Left lung (tissue), 10 donors: ENCODE measurements around the gene SLC2A10. TPM values are rescaled to one million over a fixed set of nuclear protein-coding genes. Genes with fewer than 3 reads are reported as not detected.
A peak's percentile ranks its signal among the peaks of the same experiment; 100 is the strongest.

Experiments
- ATAC-seq: fragments of 200-7000 bp; cut with Tn5 transposase; one replicate; pipeline ENCODE4 v1.9.1; 2020; ENCODE audit warnings: moderate library complexity
- DNase-seq, 4 donors: peaks; one replicate each; pipeline ENCODE4 v3.0.0-alpha.2; 2013 to 2020
- H3K27ac ChIP-seq, 2 donors: fragments of 200-600 bp; sonication (generic) in 1 of 2; one replicate each; pipeline versions ENCODE4 v1.5.0 to v1.8.0; 2020 to 2021
- H3K27me3 ChIP-seq, 2 donors: fragments of 200-600 bp; sonication (generic) in 1 of 2; one replicate each; pipeline versions ENCODE4 v1.5.0 to v1.8.0; 2020 to 2021
- H3K36me3 ChIP-seq, 2 donors: fragments of 200-600 bp; sonication (generic) in 1 of 2; one replicate each; pipeline versions ENCODE4 v1.5.0 to v1.8.0; 2020 to 2021
- H3K4me1 ChIP-seq, 2 donors: fragments of 200-600 bp; one replicate each; pipeline ENCODE4 v1.8.0; 2021
- H3K4me3 ChIP-seq, 2 donors: fragments of 200-600 bp; sonication (generic) in 1 of 2; one replicate each; pipeline versions ENCODE4 v1.5.0 to v1.8.0; 2020 to 2021; ENCODE audit warnings: mild to moderate bottlenecking in 1 of 2
- H3K9me3 ChIP-seq, 2 donors: fragments of 200-600 bp; sonication (generic) in 1 of 2; one replicate each; pipeline versions ENCODE4 v1.5.0 to v1.8.0; 2020 to 2021
- intact Hi-C, 2 donors: fragments of 100-400 bp; cut with DNase I; formaldehyde crosslinking; loops; one replicate each; pipeline versions ENCODE4 v1.11.2 to v1.14.2; 2022
- polyA plus RNA-seq, 6 donors: library from polyadenylated mRNA; unstranded; fragments of 120-200 nt; gene quantifications; one replicate each; pipeline ENCODE4 v1.2.1, GENCODE V29; 2013; ENCODE audit not compliant: insufficient read length in 6 of 6
- total RNA-seq, 2 donors: library from RNA; stranded (reverse); fragmentation: NEBNext Ultra II Directional; extraction: Animal tissue kit (Norgen Biotek cat#: 25700); gene quantifications; one replicate each; pipeline ENCODE4 v1.2.1, GENCODE V29; 2021
- TF ChIP-seq, protein P1 (sequence below), 2 donors: fragments of 200-600 bp; sonication (generic) in 1 of 2; IDR thresholded peaks; one replicate each; pipeline versions ENCODE4 v1.5.0 to v1.8.0; 2021; ENCODE audit warnings: antibody characterized with exemption in 2 of 2
- donor health status: DM: no; HTN: yes; CAD: no.
- donor health status: DM: no; HTN: no; CAD: no.

Gene SLC2A10
- total and polyA plus RNA-seq, 8 donors: 12.9 to 26.1 (median 21.0) TPM

DNA sequence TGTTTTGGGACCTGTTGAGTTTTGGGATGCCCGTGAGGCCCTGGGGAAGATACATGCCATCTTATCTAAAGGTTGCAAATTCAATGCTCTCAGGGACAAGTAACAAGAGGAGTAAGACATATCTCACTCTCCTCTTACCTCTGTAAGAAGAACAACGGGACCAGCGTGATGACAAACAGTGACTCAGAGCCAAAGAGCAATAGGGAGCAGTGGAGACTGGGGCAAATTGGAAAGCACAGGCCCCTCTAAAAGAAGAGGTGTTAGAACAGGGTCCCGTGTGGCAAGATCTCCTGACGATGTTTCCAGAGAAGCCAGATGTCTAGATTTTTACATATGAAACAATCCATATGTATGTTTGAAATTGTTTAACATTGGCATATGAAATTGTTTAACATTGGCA is 31.8 kb upstream of the SLC2A10 start:
- TF ChIP-seq, protein P1, sequence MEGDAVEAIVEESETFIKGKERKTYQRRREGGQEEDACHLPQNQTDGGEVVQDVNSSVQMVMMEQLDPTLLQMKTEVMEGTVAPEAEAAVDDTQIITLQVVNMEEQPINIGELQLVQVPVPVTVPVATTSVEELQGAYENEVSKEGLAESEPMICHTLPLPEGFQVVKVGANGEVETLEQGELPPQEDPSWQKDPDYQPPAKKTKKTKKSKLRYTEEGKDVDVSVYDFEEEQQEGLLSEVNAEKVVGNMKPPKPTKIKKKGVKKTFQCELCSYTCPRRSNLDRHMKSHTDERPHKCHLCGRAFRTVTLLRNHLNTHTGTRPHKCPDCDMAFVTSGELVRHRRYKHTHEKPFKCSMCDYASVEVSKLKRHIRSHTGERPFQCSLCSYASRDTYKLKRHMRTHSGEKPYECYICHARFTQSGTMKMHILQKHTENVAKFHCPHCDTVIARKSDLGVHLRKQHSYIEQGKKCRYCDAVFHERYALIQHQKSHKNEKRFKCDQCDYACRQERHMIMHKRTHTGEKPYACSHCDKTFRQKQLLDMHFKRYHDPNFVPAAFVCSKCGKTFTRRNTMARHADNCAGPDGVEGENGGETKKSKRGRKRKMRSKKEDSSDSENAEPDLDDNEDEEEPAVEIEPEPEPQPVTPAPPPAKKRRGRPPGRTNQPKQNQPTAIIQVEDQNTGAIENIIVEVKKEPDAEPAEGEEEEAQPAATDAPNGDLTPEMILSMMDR (IDR thresholded peaks at IDR 0.05): no peak
- Histone ChIP-seq H3K36me3 (peaks cover 0 to 9% of the 10 kb centered on the region in 2 donors), H3K27me3 (no peaks in the 10 kb centered on the region), H3K4me3 (no peak overlapping the region), H3K27ac (no peak overlapping the region), H3K9me3 (peaks cover 0 to 2% of the 10 kb centered on the region in 2 donors), H3K4me1 (no peaks in the 10 kb centered on the region)
- intact Hi-C loops: no loop called here
- no peak for ATAC-seq
- no peak for DNase-seq

- H3K27me3 ChIP-seq: no peaks in the 10 kb centered on the region
- no peak for DNase-seq
- TF ChIP-seq, protein P1 (IDR thresholded peaks at IDR 0.05): no peak
- no peaks in the 10 kb centered on the region for H3K9me3 ChIP-seq
- H3K4me3 ChIP-seq: no peak overlapping the region
- peaks cover 0 to 9% of the 10 kb centered on the region in 2 donors for H3K36me3 ChIP-seq
- peaks cover 0 to 7% of the 10 kb centered on the region in 2 donors for H3K4me1 ChIP-seq
- H3K27ac ChIP-seq: no peak overlapping the region
- intact Hi-C loops: no loop called here
- ATAC-seq: no peak
These were observed 30.9 kb upstream of the SLC2A10 start for GRCh38 chr20:46678516-46678915.

- Histone ChIP-seq H3K9me3 (no peaks in the 10 kb centered on the region), H3K27ac (no peak overlapping the region), H3K4me1 (peaks cover 0 to 16% of the 10 kb centered on the region in 2 donors), H3K27me3 (no peaks in the 10 kb centered on the region), H3K36me3 (peaks cover 0 to 12% of the 10 kb centered on the region in 2 donors), H3K4me3 (no peak overlapping the region)
- intact Hi-C loops: no loop called here
- TF ChIP-seq, protein P1 (IDR thresholded peaks at IDR 0.05): no peak
- no peak for DNase-seq
- no peak for ATAC-seq
These were observed 28.8 kb upstream of the SLC2A10 start for GRCh38 chr20:46680684-46681031.

DNA sequence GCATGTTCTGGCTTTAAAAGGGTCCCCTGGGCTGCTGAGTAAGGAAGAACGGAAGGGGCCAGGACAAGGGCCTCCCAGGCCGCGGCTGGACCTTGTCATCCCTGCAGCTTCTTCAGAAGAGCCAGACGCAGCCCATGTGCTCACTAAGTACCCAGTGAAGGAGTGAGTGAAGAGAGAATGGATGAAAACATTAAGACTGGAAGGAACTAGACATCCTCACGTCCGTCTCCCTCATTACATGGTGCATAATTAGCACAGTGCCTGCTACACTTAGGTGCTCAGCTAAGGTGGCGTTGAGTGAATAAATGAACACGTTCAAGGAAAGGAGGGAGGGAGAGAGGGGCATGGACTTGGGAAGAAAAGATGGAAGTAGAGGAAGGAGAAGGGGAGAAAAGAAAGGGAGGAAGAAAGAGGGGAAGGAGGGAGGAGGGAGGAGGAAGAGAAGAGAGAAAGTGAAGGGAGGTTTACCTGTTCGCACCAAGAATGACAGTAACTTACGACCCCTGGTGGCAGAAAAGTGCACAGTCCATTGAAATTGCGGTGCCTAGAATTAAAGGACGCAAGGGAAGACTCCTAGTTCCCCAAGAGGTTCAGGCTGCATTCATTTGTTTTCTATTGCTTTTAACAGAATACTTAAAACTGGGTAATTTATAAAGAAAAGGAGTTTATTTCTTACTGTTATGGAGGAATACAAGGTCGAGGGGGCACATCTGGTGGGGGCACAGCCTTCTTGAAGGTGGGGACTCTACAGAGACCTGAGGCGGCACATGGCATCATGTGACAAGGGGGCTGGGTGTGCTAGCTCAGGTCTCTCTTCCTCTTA is 28.2 kb upstream of the SLC2A10 start:
- DNase-seq (peak in 1 of 4 donors; percentile 65), ATAC-seq (peak; percentile 54)
- Histone ChIP-seq H3K27ac (no peak overlapping the region), H3K36me3 (peaks cover 0 to 16% of the 10 kb centered on the region in 2 donors), H3K9me3 (no peaks in the 10 kb centered on the region), H3K4me1 (peaks cover 0 to 17% of the 10 kb centered on the region in 2 donors), H3K27me3 (no peaks in the 10 kb centered on the region), H3K4me3 (no peak overlapping the region)
- TF ChIP-seq, protein P1 (IDR thresholded peaks at IDR 0.05): peak; percentile 68 to 77
- intact Hi-C loops: no loop called here

- intact Hi-C loops: no loop called here
- H3K4me1 ChIP-seq: peaks cover under 1 to 27% of the 10 kb centered on the region in 2 donors
- TF ChIP-seq, protein P1 (IDR thresholded peaks at IDR 0.05): no peak
- peaks cover 0 to 22% of the 10 kb centered on the region in 2 donors for H3K36me3 ChIP-seq
- no peaks in the 10 kb centered on the region for H3K27me3 ChIP-seq
- no peak overlapping the region for H3K4me3 ChIP-seq
- H3K27ac ChIP-seq: no peak overlapping the region
- DNase-seq (no peak), ATAC-seq (no peak)
- no peaks in the 10 kb centered on the region for H3K9me3 ChIP-seq
These were observed 27.2 kb upstream of the SLC2A10 start for GRCh38 chr20:46682063-46682821.
